H9 (cell line): ENCODE data around the gene PEPD. TPM values are rescaled to one million over a fixed set of nuclear protein-coding genes. Genes with fewer than 3 reads are reported as not detected.

Experiments used
- DNase-seq: peaks from one replicate; pipeline ENCODE4 v3.0.0-alpha.2; 2017
- H2AFZ ChIP-seq: one replicate; pipeline ENCODE4 v1.6.1; 2013; ENCODE audit warnings: mild to moderate bottlenecking, low read length, control low read depth, moderate library complexity
- H2AK5ac ChIP-seq: 2 replicates; pipeline ENCODE4 v1.6.1; 2013; ENCODE audit warnings: low read length, control low read depth, mixed read lengths; ENCODE audit not compliant: insufficient read length
- H2BK120ac ChIP-seq: one replicate; pipeline ENCODE4 v1.6.1; 2013; ENCODE audit warnings: low read depth, mild to moderate bottlenecking, low read length, control low read depth, inconsistent platforms; ENCODE audit not compliant: poor library complexity, severe bottlenecking
- H2BK12ac ChIP-seq: 2 replicates; pipeline ENCODE4 v1.6.1; 2013; ENCODE audit warnings: low read length, control low read depth, mixed read lengths, low read depth; ENCODE audit not compliant: insufficient read length
- H2BK15ac ChIP-seq: 2 replicates; pipeline ENCODE4 v1.6.1; 2013; ENCODE audit warnings: low read depth, low read length, control low read depth
- H2BK20ac ChIP-seq: one replicate; pipeline ENCODE4 v1.6.1; 2013; ENCODE audit warnings: low read depth, mild to moderate bottlenecking, low read length, control low read depth, inconsistent platforms; ENCODE audit not compliant: poor library complexity, severe bottlenecking
- H2BK5ac ChIP-seq: 2 replicates; pipeline ENCODE4 v1.6.1; 2013; ENCODE audit warnings: low read length, control low read depth, mixed read lengths; ENCODE audit not compliant: insufficient read length
- H3K14ac ChIP-seq: 2 replicates; pipeline ENCODE4 v1.6.1; 2013; ENCODE audit warnings: low read length, control low read depth; ENCODE audit not compliant: insufficient read depth
- H3K18ac ChIP-seq: 2 replicates; pipeline ENCODE4 v1.6.1; 2013; ENCODE audit warnings: low read depth, mild to moderate bottlenecking, mixed read lengths, low read length, control low read depth; ENCODE audit not compliant: insufficient read length
- H3K23ac ChIP-seq: 2 replicates; pipeline ENCODE4 v1.6.1; 2013; ENCODE audit warnings: low read length, control low read depth, mixed read lengths, low read depth; ENCODE audit not compliant: insufficient read length
- H3K23me2 ChIP-seq: 2 replicates; pipeline ENCODE4 v1.6.1; 2013; ENCODE audit warnings: low read depth, mild to moderate bottlenecking, mixed read lengths, low read length, control low read depth; ENCODE audit not compliant: insufficient read length, poor library complexity, severe bottlenecking
- H3K27ac ChIP-seq: 2 replicates; pipeline ENCODE4 v1.5.1; 2013; ENCODE audit warnings: low read length, control low read depth, mixed read lengths, low read depth; ENCODE audit not compliant: insufficient read length
- H3K27me3 ChIP-seq: 2 replicates; pipeline ENCODE4 v1.6.1; 2013; ENCODE audit warnings: low read length, control low read depth, inconsistent platforms; ENCODE audit not compliant: insufficient read depth
- H3K4ac ChIP-seq: 2 replicates; pipeline ENCODE4 v1.6.1; 2013; ENCODE audit warnings: low read depth, mild to moderate bottlenecking, control low read depth, inconsistent platforms, low read length, moderate library complexity
- H3K4me1 ChIP-seq: 2 replicates; pipeline ENCODE4 v1.6.1; 2013; ENCODE audit warnings: low read length, control low read depth, inconsistent platforms; ENCODE audit not compliant: insufficient read depth
- H3K4me2 ChIP-seq: 2 replicates; pipeline ENCODE4 v1.6.1; 2013; ENCODE audit warnings: low read length, control low read depth, mixed read lengths; ENCODE audit not compliant: insufficient read length, insufficient read depth
- H3K56ac ChIP-seq: 2 replicates; pipeline ENCODE4 v1.6.1; 2013; ENCODE audit warnings: low read depth, mild to moderate bottlenecking, mixed read lengths, low read length, control low read depth; ENCODE audit not compliant: insufficient read length
- H3K79me1 ChIP-seq: 2 replicates; pipeline ENCODE4 v1.6.1; 2013; ENCODE audit warnings: low read depth, mild to moderate bottlenecking, moderate library complexity, low read length, control low read depth, inconsistent platforms; ENCODE audit not compliant: insufficient read depth, poor library complexity, severe bottlenecking
- H3K79me2 ChIP-seq: 2 replicates; pipeline ENCODE4 v1.6.1; 2013; ENCODE audit warnings: low read length, control low read depth, inconsistent platforms; ENCODE audit not compliant: insufficient read depth
- H3K9ac ChIP-seq: 2 replicates; pipeline ENCODE4 v1.6.1; 2013; ENCODE audit warnings: low read length, control low read depth, mixed read lengths; ENCODE audit not compliant: insufficient read length; ENCODE audit errors: extremely low read depth
- H3K9me3 ChIP-seq: one replicate; pipeline ENCODE4 v1.6.1; 2013; ENCODE audit warnings: low read depth, low read length, inconsistent platforms; ENCODE audit not compliant: control insufficient read depth
- H3T11ph ChIP-seq: one replicate; pipeline ENCODE4 v1.6.1; 2013; ENCODE audit warnings: mild to moderate bottlenecking, low read length, control low read depth, inconsistent platforms
- H4K20me1 ChIP-seq: one replicate; pipeline ENCODE4 v1.6.1; 2013; ENCODE audit not compliant: control insufficient read depth, insufficient read length, insufficient read depth
- H4K5ac ChIP-seq: 2 replicates; pipeline ENCODE4 v1.6.1; 2013; ENCODE audit warnings: low read depth, mild to moderate bottlenecking, mixed read lengths, low read length, control low read depth; ENCODE audit not compliant: insufficient read length
- H4K8ac ChIP-seq: replicated peaks from 2 replicates; pipeline ENCODE4 v1.6.1; 2013; ENCODE audit warnings: low read length, control low read depth, mixed read lengths, low read depth; ENCODE audit not compliant: insufficient read length
- H4K91ac ChIP-seq: 2 replicates; pipeline ENCODE4 v1.6.1; 2013; ENCODE audit warnings: low read depth, mild to moderate bottlenecking, moderate library complexity, mixed read lengths, low read length, control low read depth; ENCODE audit not compliant: insufficient read length
- H3K27ac Mint-ChIP-seq, 3 experiments: 2 replicates in 2 of 3; 3 replicates in 1 of 3; pipeline ENCODE4 v1.8.0; 2020 to 2021; ENCODE audit warnings: mixed read lengths in 3 of 3, mild to moderate bottlenecking in 1 of 3, moderate library complexity in 1 of 3
- H3K27me3 Mint-ChIP-seq: 2 replicates; pipeline ENCODE4 v1.8.0; 2021; ENCODE audit warnings: low read depth, mild to moderate bottlenecking, moderate library complexity, mixed read lengths
- H3K36me3 Mint-ChIP-seq, 3 experiments: 2 replicates in 2 of 3; 3 replicates in 1 of 3; pipeline ENCODE4 v1.8.0; 2020 to 2021; ENCODE audit warnings: low read depth in 3 of 3, mixed read lengths in 3 of 3; ENCODE audit not compliant: insufficient read depth in 1 of 3
- H3K4me1 Mint-ChIP-seq, 2 experiments: 2 replicates each; pipeline ENCODE4 v1.8.0; 2020; ENCODE audit warnings: mixed read lengths in 2 of 2
- H3K4me3 Mint-ChIP-seq, 2 experiments: 2 replicates in 1 of 2; 3 replicates in 1 of 2; pipeline ENCODE4 v1.8.0; 2020 to 2021; ENCODE audit warnings: mild to moderate bottlenecking in 2 of 2, mixed read lengths in 2 of 2, moderate library complexity in 1 of 2
- H3K9me3 Mint-ChIP-seq, 2 experiments: 2 replicates in 1 of 2; 3 replicates in 1 of 2; pipeline ENCODE4 v1.8.0; 2020; ENCODE audit warnings: mild to moderate bottlenecking in 2 of 2, mixed read lengths in 2 of 2, moderate library complexity in 1 of 2
- CTCF ChIP-seq: fragments of 200-600 bp; sonication (generic); conservative IDR thresholded peaks from 3 replicates; pipeline ENCODE4 v1.8.0; 2021; ENCODE audit warnings: antibody characterized with exemption, mild to moderate bottlenecking
- WGBS: extraction: QIAGEN DNeasy Blood & Tissue Kit; methylation state at CpG from one replicate; pipeline ENCODE4 v1.1.7; 2013; ENCODE audit warnings: missing lambda C conversion rate, low lambda C conversion rate, mixed read lengths; ENCODE audit not compliant: insufficient read length; ENCODE audit errors: extremely low coverage; 5-methylcytosine and 5-hydroxymethylcytosine counted together
- total RNA-seq: library from RNA; stranded (reverse); gene quantifications from 2 replicates; pipeline ENCODE4 v1.2.1, GENCODE V29; 2021

Gene PEPD
- total RNA-seq, 1 experiment from 2014 or later: 52.8 TPM

- H3K18ac ChIP-seq: no peak overlapping the region
Observed at GRCh38 chr19:33530842-33531241, 9.3 kb upstream of the PEPD start.

More at GRCh38 chr19:33530842-33531241, 9.3 kb upstream of the PEPD start:
- no peak for TF ChIP-seq CTCF
- H2AFZ ChIP-seq: no peak overlapping the region
- no CpG with 5 or more reads among the region's 4 CpGs for WGBS
- Mint-ChIP-seq H3K4me1 (peaks cover 16 to 43% of the 10 kb centered on the region in 2 experiments), H3K27me3 (peaks cover 11% of the 10 kb centered on the region), H3K9me3 (no peaks in the 10 kb centered on the region; a peak in 1 of 5 replicates), H3K4me3 (no peak overlapping the region), H3K36me3 (no peaks in the 10 kb centered on the region), H3K27ac (no peak overlapping the region)
- no peak overlapping the region for H3K23ac ChIP-seq
- DNase-seq: no peak
- peaks cover 14% of the 10 kb centered on the region; the same call in 1 of the 2 replicates for H3K4me1 ChIP-seq
- H3K4ac ChIP-seq: no peak overlapping the region
- no peak overlapping the region for H4K91ac ChIP-seq
- no peaks in the 10 kb centered on the region for H3K23me2 ChIP-seq
- no peak overlapping the region for H4K8ac ChIP-seq
- no peak overlapping the region for H3K27ac ChIP-seq
- no peak overlapping the region for H2BK15ac ChIP-seq
- H2BK12ac ChIP-seq: no peak overlapping the region
- H3K27me3 ChIP-seq: no peaks in the 10 kb centered on the region
- no peaks in the 10 kb centered on the region for H3K79me2 ChIP-seq
- H3K56ac ChIP-seq: no peak overlapping the region
- H4K5ac ChIP-seq: no peak overlapping the region
- H3K79me1 ChIP-seq: no peaks in the 10 kb centered on the region
- H3K4me2 ChIP-seq: no peak overlapping the region
- no peak overlapping the region for H3K9ac ChIP-seq
- no peak overlapping the region for H2BK20ac ChIP-seq
- H3K9me3 ChIP-seq: no peaks in the 10 kb centered on the region
- H4K20me1 ChIP-seq: no peaks in the 10 kb centered on the region
- no peak overlapping the region; the same call in 1 of the 2 replicates for H3K14ac ChIP-seq
- no peak overlapping the region for H3T11ph ChIP-seq
- no peak overlapping the region for H2AK5ac ChIP-seq
- H2BK120ac ChIP-seq: no peak overlapping the region
- H2BK5ac ChIP-seq: no peak overlapping the region
